Right renal cortex interstitium (tissue), 3 donors: ENCODE measurements around the gene SIAH2. TPM values are rescaled to one million over a fixed set of nuclear protein-coding genes. Genes with fewer than 3 reads are reported as not detected.

Source experiments
- DNase-seq, 3 donors: peaks; one replicate each; pipeline ENCODE4 v3.0.0-alpha.2; 2013; ENCODE audit warnings: low read depth in 3 of 3, low spot score in 2 of 3
- polyA plus RNA-seq, 3 donors: library from polyadenylated mRNA; unstranded; fragments of 120-200 nt; gene quantifications; one replicate each; pipeline ENCODE4 v1.2.1, GENCODE V29; 2013; ENCODE audit not compliant: insufficient read length in 3 of 3

The SIAH2 gene
- polyA plus RNA-seq, 3 donors, result 18.7 to 20.6 (median 19.6) TPM

DNA sequence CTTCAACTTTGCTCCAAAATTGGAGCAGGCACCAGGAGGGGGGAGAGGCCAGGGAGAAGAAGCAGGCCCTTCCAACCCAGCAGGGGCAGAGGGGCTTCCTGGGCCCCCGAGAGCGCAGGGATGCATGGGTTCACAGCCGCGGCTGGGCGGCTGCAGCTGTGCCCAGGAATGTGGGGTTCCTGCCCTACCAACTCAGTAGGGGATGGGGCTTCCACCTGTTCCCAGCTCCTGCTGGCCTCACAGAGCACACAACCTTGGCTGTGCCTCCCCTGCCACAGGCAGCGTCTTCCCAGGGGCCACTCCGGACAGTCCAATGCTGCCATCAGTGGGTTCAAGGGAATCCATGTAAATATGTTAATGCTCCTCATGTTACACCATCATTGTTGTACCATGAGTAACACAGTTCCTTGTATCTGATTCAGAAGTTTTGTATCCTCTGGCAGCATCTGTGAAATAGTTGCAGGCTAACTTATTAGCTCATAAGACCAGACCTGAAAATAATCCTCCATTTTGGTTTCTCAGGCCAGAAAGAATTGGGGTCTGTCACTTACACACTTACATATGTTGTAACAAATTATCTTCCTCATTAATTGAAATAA, 12.1 kb upstream of the SIAH2 start:
- DNase-seq, result no peak

DNA sequence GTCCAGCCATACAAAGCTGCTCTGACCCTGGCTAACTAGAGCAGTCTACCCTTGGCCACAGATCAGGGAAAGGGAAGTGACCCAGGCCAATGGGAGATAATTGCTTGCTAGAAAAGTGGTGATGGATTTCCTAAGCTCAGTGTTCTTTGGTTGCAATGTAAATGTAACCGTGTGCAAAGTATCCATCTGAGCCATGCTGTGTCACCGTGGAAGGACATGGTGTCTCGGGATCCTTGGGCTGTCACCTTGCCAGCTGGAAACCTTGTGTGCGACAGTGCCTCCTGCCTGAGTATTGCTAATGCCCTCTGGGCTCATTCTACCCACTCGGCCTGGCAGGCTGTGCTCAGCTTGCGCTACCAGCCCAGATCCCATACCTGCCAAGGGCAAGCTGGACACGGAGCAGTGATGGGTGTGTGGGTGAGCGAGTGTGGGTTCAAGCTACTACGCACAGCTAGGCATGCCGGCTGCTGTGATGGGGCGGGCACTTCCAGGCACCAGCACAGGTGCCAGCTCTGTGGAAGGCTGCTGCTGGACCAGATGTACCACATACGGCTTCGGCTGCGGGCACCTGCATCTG, 10.7 kb upstream of the SIAH2 start:
- no peak for DNase-seq

DNA sequence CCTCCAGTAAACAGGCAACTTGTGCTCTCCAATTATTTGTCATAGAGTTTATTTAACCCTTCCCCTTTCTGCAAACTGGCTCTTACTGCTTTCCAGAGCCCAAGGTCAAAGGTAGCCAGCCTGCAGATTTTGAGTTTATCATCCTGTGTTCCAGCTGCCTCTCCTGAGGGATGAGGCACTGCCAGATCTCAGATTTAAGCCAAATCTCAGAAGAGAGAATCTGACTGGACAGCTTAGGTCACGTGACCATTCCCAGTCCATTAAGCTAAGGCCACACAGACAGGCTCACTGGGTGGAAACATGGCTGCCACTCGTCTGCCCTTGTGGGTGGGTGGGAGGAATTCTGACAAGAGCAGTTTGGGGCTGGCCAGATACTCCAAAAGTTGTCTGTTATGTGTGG, 8.6 kb upstream of the SIAH2 start:
- no peak for DNase-seq

DNA sequence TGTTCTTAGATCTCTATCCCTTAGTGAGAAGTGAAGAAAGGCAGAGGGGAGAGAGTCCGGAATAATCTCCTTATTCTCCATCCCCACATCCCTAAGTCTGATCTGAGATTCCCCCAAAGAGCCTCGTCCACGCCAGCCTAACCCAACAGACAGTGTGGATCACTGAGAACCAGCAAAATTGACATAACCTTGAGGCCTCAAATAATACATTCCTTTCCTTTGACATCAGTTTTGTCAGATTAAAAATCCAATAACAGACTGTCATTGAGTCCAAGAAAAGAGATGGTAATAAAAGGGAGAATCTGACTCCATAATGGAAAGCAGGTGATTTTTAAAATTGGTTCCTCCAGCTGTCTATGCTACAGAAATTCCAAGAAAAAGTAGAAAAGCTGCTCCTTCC, 7.7 kb upstream of the SIAH2 start:
- DNase-seq, result no peak

DNA sequence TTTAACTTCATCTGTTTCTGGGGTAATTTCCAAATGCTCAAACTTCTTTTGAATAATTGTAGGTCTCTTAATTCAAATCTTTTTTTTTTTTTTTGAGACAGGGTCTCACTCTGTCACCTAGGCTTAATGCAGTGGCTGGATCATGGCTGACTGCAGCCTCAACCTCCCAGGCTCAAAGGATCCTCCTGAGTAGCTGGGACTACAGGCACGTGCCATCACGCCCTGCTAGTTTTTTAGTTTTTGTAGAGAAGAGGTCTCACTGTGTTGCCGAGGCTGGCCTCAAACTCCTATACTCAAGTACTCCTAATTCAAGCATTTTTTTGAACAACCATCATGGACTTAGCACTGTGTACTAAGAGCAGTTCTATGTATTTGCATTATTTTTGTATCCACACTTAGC, 3.8 kb upstream of the SIAH2 start:
- DNase-seq, result no peak

DNA sequence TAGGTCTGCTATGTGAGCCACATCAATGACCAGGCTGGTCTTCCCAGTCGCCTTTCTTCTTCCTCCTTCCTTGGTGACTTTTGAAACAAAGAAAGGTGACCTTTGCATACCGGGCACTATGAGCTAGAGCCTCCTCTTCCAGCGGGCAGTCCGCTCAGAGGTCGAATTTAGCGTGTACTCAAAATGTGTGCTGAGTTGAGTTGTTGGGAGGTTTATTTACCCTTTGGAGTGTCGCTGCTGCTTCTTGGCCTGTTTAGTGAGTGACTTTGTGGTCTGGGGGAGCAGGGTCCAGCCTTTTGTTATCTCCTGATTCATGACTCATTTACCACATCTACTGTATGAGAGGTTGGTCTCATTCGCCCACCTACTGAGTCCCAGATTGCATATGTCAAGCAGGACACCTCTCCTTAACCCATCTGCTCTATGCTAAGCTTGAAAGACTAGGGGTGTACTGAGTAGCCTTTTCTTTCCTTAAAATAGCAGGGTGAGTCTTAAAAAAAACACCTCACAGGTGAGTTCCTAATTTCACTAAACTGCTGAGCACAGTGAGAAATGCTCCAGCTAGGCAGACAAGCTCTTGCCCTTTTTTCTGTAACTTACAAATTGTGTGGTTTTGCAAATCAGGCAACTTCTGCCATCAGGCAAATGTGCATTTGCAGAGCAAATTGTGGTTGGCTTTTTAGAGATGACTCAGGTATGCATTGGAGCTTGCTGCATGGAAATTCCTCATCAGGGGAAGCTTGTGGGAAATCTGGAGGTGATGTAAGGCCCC, 3.2 kb upstream of the SIAH2 start:
- no peak for DNase-seq

DNA sequence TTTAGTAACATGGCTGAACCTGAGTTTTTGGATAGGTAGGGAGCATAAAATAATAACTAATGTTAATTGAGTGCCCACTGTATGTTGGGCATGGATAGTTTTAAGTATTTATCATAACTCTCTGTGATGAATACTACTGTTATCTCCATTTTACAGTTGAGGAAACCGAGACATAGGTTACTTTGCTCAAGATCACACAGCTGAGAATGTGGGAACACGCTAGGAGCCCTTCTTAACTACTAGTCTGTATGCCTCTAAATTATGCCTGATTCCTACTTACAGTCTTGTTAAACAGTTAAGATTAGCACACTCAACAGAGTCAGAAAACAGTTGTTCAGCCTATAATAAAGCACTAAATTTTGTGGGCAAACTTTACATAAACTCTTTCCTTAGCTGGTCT, 2.0 kb upstream of the SIAH2 start:
- no peak for DNase-seq

DNA sequence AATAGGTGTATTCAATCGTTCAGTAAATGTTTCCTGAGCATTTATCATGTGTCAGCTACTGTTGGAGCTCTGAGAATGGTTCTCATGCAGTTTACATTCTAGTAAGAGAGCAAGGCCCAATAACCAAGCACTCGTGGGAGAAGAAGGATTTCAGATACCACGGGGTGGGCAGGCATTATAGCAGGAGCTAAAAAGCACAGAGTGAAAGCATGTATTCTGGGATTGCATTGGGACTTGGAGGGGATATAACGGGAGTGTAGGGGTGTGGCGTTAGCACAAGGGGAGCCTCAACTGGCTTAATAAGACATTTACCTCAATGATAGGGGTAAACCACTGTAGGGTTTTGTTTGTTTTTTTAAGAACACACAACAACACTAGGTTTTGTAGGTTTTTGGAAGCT, 1.6 kb upstream of the SIAH2 start:
- DNase-seq, result no peak

DNA sequence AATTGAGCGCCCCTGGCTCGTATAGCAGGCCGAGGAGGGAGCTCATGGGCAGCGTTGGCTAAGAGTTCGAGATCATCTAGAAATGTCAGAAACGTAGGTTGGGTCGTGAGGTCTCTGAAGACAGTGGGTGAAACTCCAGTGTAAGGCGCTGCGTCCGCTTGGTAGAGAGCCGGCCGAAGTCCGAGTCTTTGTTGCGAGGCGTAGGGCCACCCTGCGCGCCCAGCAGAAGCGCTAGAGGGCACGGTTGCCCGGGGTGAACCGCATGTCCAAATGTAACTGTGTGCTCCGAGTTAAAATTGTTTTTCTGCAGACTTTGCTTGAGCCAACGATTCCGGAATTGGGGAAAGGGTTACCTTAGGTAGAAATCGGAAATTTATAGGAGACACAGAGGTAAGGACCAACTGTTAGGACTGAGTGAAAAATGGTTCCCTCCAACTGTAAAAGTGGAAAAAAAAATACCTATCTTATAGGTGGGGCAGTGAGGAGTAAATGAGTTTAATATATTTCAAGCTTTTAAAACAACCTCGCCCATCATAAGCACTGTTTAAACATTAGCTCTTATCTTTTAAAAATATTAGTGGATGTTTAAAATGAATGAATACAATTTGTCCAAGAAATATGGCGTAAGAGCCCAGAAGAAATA, 993 bp upstream of the SIAH2 start:
- DNase-seq, result peak; percentile 17 to 35 (median 31)

DNA sequence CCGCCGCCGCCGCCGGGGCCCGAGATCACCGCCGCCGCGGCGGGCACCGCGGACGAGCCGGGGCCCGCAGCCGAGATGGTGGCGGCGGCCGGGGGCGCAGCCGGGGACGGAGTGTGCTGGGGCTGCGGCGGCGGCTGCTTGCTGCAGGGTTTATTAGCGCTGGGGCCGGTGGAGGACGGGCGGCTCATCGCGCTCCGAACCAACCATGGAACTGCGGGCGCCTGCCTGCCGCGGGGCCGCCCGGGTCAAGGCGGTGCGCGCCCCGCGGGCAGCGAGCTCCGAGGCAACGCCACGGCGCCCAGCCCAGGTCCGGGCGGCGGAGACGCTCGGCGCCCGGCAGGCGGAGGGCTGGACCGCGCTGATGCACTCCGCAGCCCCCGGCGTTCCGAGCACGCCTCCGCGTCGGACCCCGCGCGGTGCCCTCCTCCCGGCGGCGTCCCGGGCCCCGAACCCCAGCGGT, 277 bp downstream of the SIAH2 start:
- no peak for DNase-seq

DNA sequence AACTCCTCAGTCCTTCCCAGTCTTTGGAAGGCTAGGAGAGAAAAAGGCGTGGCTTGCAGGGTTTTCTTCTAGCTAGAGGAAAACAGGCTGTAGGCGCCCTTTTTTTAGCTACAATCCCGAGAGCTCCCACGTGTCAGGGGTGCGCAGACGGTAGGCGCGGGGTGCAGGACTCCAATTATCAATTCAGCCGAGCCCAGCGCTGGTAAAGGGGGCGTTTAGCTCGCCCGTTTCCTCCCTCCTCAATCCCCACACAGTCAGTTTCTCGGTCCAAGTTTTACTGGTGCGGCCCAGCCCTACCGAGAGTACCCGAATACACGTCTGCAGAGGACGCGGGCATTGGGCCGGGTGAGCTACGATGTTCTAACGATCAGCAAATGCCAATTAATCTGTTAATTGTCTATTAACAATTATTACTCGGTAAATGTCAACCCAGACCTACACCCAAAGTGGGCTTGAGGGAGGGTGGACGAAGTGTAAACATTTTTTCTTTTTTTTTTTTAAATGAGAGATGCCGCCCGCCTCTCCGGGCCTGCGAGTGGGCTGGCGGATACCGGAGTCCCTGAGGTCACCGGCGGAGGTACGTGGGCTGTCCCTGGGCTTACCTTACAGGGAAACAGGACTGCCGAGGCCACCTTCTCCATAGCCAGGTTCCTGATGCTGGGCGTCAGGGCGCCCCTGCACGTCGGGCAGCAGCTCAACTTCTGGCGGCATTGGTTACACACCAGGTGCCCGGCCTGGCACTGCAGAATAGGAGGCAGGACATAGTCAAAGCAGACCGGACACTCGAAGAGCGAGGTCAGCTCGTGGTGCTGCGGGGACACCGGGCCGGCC, 923 bp downstream of the SIAH2 start:
- peak; percentile 16 to 41 (median 35) for DNase-seq

DNA sequence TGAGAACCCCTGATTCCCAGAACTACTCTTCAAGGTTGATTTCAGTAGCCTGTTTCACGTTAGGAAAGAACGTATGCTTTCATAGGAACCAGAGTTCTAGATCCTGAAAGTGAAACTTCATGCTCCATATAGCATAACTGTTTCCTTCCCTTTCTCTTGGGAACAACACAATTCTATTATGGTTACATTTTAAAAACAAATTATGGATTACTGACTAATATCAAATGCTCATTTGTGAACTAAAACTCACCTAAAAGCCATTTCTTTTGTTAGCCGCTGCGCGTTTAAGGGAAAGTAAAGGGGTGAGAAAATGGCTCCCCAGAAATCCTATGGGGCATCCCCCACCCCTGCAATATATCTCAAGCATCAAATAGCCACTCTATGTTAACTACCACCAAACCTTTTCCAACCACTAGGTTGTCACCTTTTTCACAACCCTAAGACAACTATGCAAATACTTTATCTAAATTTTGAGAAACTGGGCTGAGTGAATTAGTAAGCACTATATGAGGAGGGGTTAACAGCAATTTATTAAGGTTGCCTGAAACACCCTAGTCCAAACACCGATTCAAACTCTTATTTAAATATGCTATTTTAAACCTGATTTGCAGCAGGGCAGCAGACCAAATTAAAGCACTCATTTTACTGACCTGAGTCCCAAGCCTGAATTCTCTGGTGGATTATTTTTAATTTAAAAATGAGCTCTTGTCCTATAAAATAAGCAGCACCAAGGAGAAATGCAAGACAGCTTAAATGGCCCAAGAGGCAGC, 2.4 kb downstream of the SIAH2 start:
- DNase-seq, result no peak

DNA sequence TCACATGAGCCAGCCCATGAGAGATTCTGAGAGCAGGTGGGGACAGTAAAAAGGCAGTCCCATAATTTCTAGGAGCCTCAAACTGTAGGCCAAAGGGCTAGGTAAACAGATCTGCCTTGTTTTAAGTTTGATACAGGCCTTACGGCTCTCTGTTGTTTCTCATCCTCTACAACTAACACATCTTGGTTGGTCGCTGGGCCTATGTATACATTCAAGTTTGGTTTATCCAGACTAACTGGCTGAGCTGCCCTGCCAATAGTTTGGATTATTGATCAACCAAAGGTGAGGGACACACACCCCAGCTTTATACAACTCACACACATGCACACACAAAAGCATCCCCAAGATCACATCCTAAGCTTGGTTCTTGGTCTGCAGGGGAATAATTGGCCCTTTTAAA, 3.0 kb downstream of the SIAH2 start:
- no peak for DNase-seq

DNA sequence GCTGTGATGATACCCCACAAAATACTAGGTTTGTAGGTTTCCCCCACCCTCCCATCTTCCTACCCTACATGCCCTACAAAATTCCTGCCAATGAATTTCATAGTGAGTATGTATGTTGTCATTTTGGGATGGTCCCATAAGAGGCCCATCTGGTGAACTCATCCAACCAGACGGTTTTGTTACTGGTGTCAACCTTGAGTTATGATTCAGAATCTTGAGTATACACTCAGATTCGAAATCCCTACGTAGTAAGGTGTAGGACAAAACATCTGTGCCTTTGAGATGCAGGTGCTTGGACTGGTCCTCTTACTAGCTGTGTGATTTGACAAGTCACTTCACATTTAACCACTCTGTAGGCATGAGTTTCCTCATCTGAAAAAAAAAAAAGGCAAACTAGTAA, 3.6 kb downstream of the SIAH2 start:
- no peak for DNase-seq

DNA sequence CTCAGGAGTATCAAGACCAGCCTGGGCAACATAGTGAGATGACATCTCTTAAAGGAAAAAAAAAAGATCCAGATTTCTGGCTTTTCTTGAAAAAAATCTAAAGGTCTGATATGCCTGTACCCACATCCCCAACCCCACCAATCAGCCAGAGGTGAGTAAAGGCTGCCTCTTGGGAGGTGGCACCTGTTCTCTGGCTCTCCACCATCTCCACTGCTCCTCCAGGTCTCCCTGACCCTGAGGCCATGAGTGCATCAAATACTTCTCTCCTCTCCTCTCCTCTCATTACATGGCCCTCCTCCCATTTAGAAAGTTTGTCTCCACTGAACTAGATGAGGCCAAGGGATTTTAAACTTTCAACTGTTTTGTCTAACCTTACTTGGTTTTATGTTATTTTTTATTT, 5.2 kb downstream of the SIAH2 start:
- no peak for DNase-seq

DNA sequence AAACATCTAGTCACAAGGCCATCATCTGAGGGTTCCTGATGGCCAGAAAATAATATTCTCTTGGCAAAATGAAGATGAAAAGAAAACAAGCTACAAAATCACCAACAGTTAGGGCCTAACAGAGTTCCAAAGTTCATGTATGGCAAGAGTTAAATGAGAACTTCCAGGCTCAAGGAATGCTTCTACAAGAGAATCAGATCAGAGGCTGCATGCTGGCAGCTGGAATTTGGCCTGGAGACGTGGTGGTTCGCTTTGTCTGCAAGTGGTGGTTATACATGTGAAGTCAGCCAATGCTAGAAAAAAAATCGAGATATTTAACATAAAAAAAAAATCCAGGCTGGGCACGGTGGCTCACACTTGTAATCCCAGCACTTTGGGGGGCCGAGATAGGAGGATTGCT, 5.6 kb downstream of the SIAH2 start:
- DNase-seq, result no peak

DNA sequence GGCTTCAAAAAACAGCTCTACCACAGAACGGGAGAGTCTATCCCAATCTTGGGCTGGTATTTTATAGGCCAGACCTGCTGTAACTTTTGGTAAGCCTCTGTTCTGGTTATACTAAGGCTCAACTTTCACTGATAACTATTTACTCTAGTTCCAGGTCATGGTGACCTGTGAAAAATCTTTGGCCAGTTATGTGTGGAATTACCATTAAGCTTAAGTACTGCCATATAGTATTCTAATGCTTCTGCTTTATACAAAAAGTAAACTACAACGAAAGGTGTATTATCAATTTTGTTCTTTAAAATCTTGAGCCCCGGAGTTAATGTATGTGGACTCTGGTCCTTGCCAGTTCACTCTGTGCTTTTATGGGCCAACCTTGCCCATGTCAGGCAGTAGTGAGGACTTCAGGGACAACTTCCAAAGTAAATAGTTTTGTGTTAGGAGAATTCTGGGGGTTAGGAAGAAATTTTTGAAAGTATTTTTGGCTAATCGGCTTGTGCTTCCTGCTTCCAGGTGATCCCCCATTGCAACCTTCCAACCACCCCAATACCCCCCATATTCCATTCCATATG, 6.4 kb downstream of the SIAH2 start:
- DNase-seq, result no peak

DNA sequence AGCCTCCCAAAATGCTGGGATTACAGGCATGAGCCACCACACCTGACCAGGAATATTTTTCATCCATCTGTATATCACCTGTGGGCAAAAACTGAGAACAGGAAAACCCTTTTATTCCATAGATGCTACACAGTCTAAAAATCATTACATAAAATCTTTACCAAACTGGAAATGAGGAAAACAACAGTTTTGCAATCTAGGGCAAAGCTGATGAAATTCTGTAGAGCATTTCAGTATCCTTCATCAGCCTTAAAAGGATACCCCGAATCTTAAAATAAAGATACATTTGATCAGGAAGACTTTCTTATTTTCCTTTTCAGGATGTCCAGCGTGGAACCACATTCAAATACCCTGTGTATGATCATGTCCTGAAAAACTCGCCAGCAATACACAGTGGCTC, 7.1 kb downstream of the SIAH2 start:
- no peak for DNase-seq

DNA sequence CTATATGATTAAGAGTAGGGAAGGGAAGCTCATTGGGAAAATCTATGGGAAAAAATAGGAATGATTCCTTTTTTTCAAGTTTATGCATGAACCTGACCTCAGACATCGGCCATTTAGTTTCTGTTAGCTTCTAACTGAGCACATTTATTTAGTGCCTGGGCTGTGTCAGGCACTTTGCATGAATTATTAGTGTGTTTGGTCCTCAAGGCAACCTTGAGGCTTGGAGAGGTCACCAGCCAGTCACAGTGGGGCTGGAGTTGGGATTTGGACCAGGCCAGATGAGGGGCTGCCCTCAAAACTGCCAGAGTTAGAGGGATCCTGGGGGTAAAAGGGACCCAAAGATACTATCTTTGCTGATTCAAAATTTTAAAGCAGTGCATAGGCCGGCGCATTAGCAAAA, 8.1 kb downstream of the SIAH2 start:
- DNase-seq, result no peak

DNA sequence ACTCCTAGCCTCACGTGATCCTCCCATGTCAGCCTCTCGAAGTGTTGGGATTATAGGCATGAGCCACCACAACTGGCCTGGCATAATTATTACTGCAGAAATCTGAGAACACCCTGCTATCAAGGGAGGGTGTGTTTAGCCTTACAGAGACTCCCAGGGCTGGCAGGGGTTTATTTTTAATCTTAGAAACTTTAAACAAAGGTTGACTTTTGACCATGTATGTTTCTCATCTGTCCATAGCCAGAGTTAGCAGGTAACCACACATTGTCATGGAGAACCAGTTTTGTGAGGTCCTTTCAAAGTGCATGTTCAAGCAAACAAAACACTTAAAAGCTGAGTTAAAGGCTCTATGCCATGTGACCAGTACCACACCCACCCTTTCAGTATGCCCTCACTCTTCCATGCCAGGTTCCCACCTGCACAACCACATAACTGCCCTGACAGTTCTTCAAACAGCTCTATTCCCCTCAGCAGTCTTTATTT, 11.1 kb downstream of the SIAH2 start:
- DNase-seq, result no peak
